Natural killer cell (primary cell): ENCODE results near the gene ITPR1. TPM values are rescaled to one million over a fixed set of nuclear protein-coding genes. Genes with fewer than 3 reads are reported as not detected.
"Not testable (repeated sequence)": the region's sequence is repeated elsewhere in the genome, so short reads cannot be mapped to it uniquely, and the experiment has no call there.

Experiments used
- ATAC-seq, 3 donors: fragments of 150-1000 bp in 2 of 3; fragments of 200-7000 bp in 1 of 3; cut with Tn5 transposase; 1 replicate in 1 of 3; 2 replicates in 2 of 3; pipeline ENCODE4 v1.10.0; 2021; ENCODE audit warnings: mild to moderate bottlenecking in 2 of 3, moderate library complexity in 2 of 3
- DNase-seq, 2 donors: peaks; one replicate each; pipeline versions ENCODE4 v3.0.0 to v3.0.0-alpha.2; 2013 to 2021; ENCODE audit warnings: mixed read lengths in 1 of 2
- H3K27ac ChIP-seq: one replicate; pipeline ENCODE4 v1.5.1; 2013; ENCODE audit warnings: mild to moderate bottlenecking, low read length
- H3K27me3 ChIP-seq: one replicate; pipeline ENCODE4 v1.6.1; 2013; ENCODE audit warnings: low read length; ENCODE audit not compliant: control insufficient read depth, insufficient read depth
- H3K36me3 ChIP-seq: one replicate; pipeline ENCODE4 v1.6.1; 2013; ENCODE audit warnings: low read length; ENCODE audit not compliant: control insufficient read depth, insufficient read depth
- H3K4me1 ChIP-seq: one replicate; pipeline ENCODE4 v1.6.1; 2013; ENCODE audit warnings: low read length; ENCODE audit not compliant: control insufficient read depth, insufficient read depth
- H3K4me3 ChIP-seq: one replicate; pipeline ENCODE4 v1.5.1; 2013; ENCODE audit warnings: low read length
- H3K9me3 ChIP-seq: one replicate; pipeline ENCODE4 v1.6.1; 2013; ENCODE audit warnings: low read length; ENCODE audit not compliant: control insufficient read depth, insufficient read depth
- H3K27ac Mint-ChIP-seq, 2 donors: one replicate each; pipeline ENCODE4 v1.8.0; 2022; ENCODE audit warnings: mild to moderate bottlenecking in 2 of 2, mixed read lengths in 2 of 2, moderate library complexity in 1 of 2
- H3K27me3 Mint-ChIP-seq, 2 donors: one replicate each; pipeline ENCODE4 v1.8.0; 2022; ENCODE audit warnings: low read depth in 2 of 2, mixed read lengths in 2 of 2
- H3K36me3 Mint-ChIP-seq: one replicate; pipeline ENCODE4 v1.8.0; 2022; ENCODE audit warnings: mixed read lengths
- H3K4me1 Mint-ChIP-seq, 2 donors: one replicate each; pipeline ENCODE4 v1.8.0; 2022; ENCODE audit warnings: mixed read lengths in 2 of 2
- H3K4me3 Mint-ChIP-seq: one replicate; pipeline ENCODE4 v1.8.0; 2022; ENCODE audit warnings: mild to moderate bottlenecking, moderate library complexity, mixed read lengths
- H3K9me3 Mint-ChIP-seq, 2 donors: one replicate each; pipeline ENCODE4 v1.8.0; 2022; ENCODE audit warnings: mixed read lengths in 2 of 2
- CTCF ChIP-seq: fragments of 200-600 bp; IDR thresholded peaks from one replicate; pipeline ENCODE4 v1.8.0; 2022; ENCODE audit warnings: antibody characterized with exemption
- WGBS: methylation state at CpG from one replicate; pipeline ENCODE4 v1.1.7; 2013; ENCODE audit warnings: missing lambda C conversion rate; ENCODE audit not compliant: insufficient coverage; 5-methylcytosine and 5-hydroxymethylcytosine counted together
- intact Hi-C: fragments of 100-400 bp; cut with micrococcal nuclease; formaldehyde crosslinking; loops from one replicate; pipeline ENCODE4 v1.14.2; 2022
- total RNA-seq, 4 donors: library from RNA; stranded (reverse); fragments of 120-200 nt in 1 of 4; gene quantifications; one replicate each; pipeline versions ENCODE4 v1.2.3 to v1.2.4, GENCODE V29; 2013 to 2022

ITPR1 gene
- total RNA-seq, 3 donors from 2014 or later (not counting 1 experiment from before 2014, with no cell fraction given), result 86.7 to 123 (median 94.8) TPM

- intact Hi-C loops, result no loop called here
- Mint-ChIP-seq H3K27me3 (no peaks in the 10 kb centered on the region), H3K36me3 (peaks cover 5% of the 10 kb centered on the region), H3K27ac (no peak overlapping the region), H3K4me3 (no peak overlapping the region), H3K4me1 (no peaks in the 10 kb centered on the region), H3K9me3 (no peaks in the 10 kb centered on the region)
- Histone ChIP-seq H3K27ac (no peak overlapping the region), H3K4me1 (no peaks in the 10 kb centered on the region), H3K27me3 (no peaks in the 10 kb centered on the region), H3K4me3 (no peak overlapping the region), H3K9me3 (no peaks in the 10 kb centered on the region), H3K36me3 (peaks cover 27% of the 10 kb centered on the region)
- no peak for DNase-seq
- WGBS, result 93% methylated on average over 3 of the region's 5 CpGs
- ATAC-seq, result no peak
- no peak for TF ChIP-seq CTCF
Observed at GRCh38 chr3:4449043-4449805, 43.9 kb upstream of the ITPR1 start.

GRCh38 chr3:4454142-4454541 lies 39.0 kb upstream of the ITPR1 start:
- H3K9me3 ChIP-seq, result no peaks in the 10 kb centered on the region
- H3K27ac Mint-ChIP-seq, result no peak overlapping the region

GRCh38 chr3:4456780-4457179 lies 36.4 kb upstream of the ITPR1 start:
- H3K27ac Mint-ChIP-seq, H3K4me3 ChIP-seq, H3K4me3 Mint-ChIP-seq, ATAC-seq, H3K27me3 ChIP-seq, H3K9me3 Mint-ChIP-seq, H3K4me1 ChIP-seq, H3K36me3 ChIP-seq, H3K27me3 Mint-ChIP-seq, DNase-seq, intact Hi-C loops, H3K27ac ChIP-seq, H3K36me3 Mint-ChIP-seq, H3K4me1 Mint-ChIP-seq, H3K9me3 ChIP-seq: not testable (repeated sequence)
- WGBS, result 98% methylated on average over 9 of the region's 14 CpGs

More at GRCh38 chr3:4454142-4454541, 39.0 kb upstream of the ITPR1 start:
- Mint-ChIP-seq H3K36me3 (no peaks in the 10 kb centered on the region), H3K4me3 (no peak overlapping the region), H3K4me1 (no peaks in the 10 kb centered on the region), H3K27me3 (no peaks in the 10 kb centered on the region), H3K9me3 (no peaks in the 10 kb centered on the region)
- intact Hi-C loops, result no loop called here
- no peaks in the 10 kb centered on the region for H3K4me1 ChIP-seq
- no peak for DNase-seq
- TF ChIP-seq CTCF, result no peak
- H3K27ac ChIP-seq, result no peak overlapping the region
- H3K36me3 ChIP-seq, result peaks cover 10% of the 10 kb centered on the region
- no peak for ATAC-seq
- H3K27me3 ChIP-seq, result no peaks in the 10 kb centered on the region
- no peak overlapping the region for H3K4me3 ChIP-seq

- TF ChIP-seq CTCF, result no peak
- no peaks in the 10 kb centered on the region for H3K36me3 ChIP-seq
Observed at GRCh38 chr3:4458961-4459360, 34.2 kb upstream of the ITPR1 start.

More at GRCh38 chr3:4458961-4459360, 34.2 kb upstream of the ITPR1 start:
- H3K36me3 Mint-ChIP-seq, result no peaks in the 10 kb centered on the region
- H3K4me1 Mint-ChIP-seq, result no peaks in the 10 kb centered on the region
- Histone ChIP-seq H3K9me3 (no peaks in the 10 kb centered on the region), H3K27me3 (no peaks in the 10 kb centered on the region), H3K4me1 (no peaks in the 10 kb centered on the region), H3K4me3 (no peak overlapping the region), H3K27ac (no peak overlapping the region)
- no peaks in the 10 kb centered on the region for H3K27me3 Mint-ChIP-seq
- ATAC-seq, result no peak
- no peak overlapping the region for H3K27ac Mint-ChIP-seq
- no peaks in the 10 kb centered on the region for H3K9me3 Mint-ChIP-seq
- no peak overlapping the region for H3K4me3 Mint-ChIP-seq
- no peak for DNase-seq
- intact Hi-C loops, result no loop called here
- 100% methylated on average over 1 of the region's 3 CpGs for WGBS
